Activated CD4-positive, alpha-beta T cell treated with anti-CD3 and anti-CD28 coated beads, Interleukin-2, amount 50 U/mL, for 4 hours (primary cell): ENCODE results near the gene ADARB2.
"Not testable (repeated sequence)": the region's sequence is repeated elsewhere in the genome, so short reads cannot be mapped to it uniquely, and the experiment has no call there.

Source experiments
- DNase-seq, 2 experiments: peaks; one replicate each; pipeline ENCODE4 v3.0.0-alpha.2; 2020

The ADARB2 gene

GRCh38 chr10:1173091-1173490 lies 564.2 kb downstream of the ADARB2 start:
- DNase-seq: no peak

DNA sequence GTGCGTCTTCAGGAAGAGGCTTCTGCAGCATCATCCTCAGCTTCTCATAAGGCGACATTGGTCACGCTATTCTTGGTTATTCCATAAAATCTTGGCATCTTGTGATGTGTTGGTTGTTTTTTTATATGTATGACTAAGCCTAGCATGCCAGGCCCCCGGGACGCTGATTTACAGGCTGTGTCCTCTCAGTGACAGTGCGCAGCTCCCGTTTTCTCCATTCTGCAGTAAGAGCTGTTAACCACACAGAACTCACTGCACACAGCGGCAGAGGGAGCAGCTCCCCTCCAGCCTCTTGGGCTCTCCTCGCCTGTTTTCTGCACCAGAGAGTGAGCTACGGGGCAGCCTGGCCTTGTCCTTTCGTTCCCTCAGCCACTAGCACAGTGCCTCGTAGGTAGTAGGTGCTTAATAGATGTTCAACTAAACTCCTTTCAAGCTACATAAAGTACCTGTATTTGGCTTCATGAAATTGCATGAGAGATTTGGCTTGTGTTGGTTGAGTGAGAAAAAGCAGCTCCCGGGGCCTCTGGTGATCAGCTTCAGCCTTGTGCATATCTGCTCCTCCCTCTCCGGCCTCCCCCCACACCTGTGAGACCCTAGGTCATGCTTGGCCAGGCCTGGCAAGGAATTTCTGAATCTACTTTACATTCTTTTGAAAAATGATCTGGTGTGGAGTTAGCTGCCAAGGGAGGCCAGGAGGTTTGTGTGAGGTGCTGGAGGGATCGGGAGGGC lies 564.9 kb downstream of the ADARB2 start:
- no peak for DNase-seq

DNA sequence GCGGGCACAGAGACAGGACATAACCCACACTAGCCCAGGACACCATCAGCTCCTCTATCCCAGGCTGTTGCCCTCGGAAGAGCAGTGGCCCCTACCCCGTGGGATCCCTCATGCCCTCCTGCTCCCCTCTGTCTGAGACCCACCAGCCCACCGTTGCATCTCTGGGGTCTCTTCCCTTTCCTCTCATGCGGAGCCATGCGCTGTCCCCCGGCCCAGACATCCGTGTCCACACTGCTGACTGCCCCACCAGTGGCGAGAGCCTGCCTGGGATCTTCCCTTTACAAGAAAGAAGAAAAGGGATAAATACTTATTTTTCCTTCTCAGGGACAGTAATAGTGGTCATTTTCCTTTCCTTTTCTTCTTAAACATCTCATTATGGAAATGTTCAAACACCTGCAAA lies 565.7 kb downstream of the ADARB2 start:
- DNase-seq: no peak

GRCh38 chr10:1171182-1171581 lies 566.1 kb downstream of the ADARB2 start:
- no peak for DNase-seq

GRCh38 chr10:1170867-1171180 lies 566.5 kb downstream of the ADARB2 start:
- no peak for DNase-seq

GRCh38 chr10:1169981-1170866 lies 567.1 kb downstream of the ADARB2 start:
- no peak for DNase-seq

DNA sequence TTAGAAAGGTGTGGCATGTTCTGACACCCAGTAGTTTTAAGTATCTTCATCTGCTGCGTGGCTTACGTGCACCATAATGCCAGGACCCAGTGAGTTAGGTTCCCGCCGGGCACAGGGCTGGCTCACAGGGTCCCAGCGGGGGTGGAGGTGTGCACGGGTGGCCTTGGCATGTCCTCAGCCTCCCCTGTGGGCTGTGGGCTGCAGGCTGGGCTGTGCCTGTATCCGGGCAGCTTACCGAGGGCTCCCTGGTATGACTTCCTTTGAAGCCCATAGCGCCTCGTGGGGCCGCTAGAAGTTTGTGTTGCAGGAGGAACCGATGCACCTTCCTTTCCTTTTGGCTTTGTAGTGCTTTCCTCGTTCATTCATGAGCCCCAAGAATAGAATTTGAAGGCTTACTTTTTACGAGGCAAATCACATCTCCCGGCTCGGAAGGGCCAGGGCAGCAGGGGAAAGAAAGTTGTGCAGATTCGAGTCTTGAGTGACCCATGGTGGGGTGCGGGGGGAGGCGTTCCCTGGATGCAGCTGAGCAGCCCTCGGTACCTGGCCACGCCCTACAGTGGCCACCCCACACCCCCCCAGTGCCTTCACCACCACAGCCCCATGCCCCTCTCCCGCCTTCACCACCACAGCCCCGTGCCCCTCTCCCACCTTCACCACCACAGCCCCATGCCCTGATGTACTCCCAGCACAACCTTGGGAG lies 568.0 kb downstream of the ADARB2 start:
- DNase-seq: no peak

DNA sequence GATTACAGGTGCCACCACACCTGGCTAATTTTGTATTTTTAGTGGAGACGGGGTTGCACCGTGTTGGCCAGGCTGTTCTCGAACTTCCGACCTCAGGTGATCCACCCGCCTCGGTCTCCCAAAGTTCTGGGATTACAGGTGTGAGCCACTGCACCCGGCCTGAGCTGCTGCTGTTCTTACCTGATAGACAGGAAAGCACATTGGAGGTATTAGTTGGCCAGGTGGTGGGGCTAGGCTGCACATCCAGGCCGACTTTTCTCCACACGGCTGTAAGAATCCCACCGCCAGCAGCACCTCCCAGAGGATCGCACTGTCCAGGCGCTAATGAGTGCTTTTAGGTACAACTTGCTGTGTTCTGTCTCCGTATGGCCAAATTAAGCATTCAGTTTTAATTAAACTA lies 568.6 kb downstream of the ADARB2 start:
- no peak for DNase-seq

GRCh38 chr10:1166828-1167275 lies 570.5 kb downstream of the ADARB2 start:
- no peak for DNase-seq

GRCh38 chr10:1166101-1166827 lies 571.1 kb downstream of the ADARB2 start:
- DNase-seq: no peak

DNA sequence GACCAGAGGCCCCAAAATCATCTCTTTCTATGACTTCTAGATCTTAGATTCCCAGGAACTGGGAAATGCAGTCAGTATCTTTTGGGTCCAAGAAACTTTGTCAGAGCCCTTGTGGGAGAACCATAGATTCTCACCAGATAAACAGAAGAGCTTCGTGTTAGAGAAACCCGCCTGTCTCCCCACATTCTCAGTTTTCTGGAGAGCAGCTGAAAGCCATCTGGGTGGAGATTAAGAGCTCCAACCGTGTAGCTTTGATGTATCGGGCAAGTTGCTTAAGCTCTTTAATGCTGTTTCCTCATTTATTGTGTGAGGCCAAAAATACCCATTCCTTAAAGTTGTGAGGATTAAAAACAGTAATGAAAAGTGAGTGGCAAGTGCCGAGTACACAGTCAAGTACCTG lies 573.5 kb downstream of the ADARB2 start:
- DNase-seq: no peak

DNA sequence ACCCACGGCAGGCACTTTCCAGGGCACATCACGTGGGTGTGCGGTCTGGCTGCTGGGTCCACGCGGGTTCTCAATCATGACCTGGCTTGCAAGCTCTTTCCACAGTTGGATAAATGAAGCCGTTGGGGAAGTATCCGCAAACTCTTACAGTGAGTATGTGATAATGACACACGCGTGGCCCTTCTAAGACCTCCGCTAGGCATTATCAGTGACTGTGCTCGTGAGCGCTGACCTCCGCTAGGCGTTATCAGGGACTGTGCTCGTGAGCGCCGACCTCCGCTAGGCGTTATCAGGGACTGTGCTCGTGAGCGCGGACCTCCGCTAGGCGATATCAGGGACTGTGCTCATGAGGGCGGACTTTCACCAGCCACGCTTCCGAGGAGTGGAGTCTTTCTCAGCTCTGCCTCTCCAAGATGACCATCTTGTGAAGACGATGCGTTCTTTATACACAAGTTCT lies 574.1 kb downstream of the ADARB2 start:
- DNase-seq: no peak

DNA sequence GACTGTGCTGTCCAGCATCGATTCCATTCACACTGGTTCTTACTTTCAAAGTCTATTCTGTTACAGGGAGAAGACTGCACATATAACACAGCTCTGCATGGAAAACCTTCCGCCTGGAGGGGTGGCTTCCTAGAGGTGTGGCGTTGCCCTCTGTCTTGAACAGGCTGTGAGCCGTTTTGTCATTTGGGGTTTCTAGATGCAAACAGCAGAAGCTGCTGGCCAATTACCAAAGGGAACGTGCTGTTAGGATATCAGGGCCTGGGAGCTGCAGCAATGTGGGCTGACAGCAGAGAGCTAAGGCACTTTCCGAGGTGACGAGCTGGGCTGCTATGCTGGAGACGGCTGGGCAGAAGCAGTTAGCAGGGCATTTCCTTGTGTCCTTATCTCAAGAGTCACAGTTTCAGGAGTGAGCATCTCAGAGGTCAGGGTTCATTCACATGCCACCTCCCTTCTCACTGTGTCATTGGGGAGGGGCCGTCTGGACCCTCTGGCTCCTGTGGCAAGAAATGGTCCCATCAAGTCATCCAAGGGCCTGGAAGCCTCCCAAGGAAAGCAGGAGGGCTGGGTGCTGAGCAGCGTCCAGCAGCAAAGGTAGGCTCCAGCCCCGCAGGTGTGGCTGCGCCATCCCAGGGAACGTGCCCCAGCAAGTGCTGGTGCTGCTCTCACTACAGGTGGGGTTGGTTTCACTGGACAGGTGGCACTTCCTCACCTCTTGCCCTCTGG lies 574.7 kb downstream of the ADARB2 start:
- DNase-seq: no peak

- DNase-seq: not testable (repeated sequence)
Measured at GRCh38 chr10:1161315-1161673, 576.0 kb downstream of the ADARB2 start.

DNA sequence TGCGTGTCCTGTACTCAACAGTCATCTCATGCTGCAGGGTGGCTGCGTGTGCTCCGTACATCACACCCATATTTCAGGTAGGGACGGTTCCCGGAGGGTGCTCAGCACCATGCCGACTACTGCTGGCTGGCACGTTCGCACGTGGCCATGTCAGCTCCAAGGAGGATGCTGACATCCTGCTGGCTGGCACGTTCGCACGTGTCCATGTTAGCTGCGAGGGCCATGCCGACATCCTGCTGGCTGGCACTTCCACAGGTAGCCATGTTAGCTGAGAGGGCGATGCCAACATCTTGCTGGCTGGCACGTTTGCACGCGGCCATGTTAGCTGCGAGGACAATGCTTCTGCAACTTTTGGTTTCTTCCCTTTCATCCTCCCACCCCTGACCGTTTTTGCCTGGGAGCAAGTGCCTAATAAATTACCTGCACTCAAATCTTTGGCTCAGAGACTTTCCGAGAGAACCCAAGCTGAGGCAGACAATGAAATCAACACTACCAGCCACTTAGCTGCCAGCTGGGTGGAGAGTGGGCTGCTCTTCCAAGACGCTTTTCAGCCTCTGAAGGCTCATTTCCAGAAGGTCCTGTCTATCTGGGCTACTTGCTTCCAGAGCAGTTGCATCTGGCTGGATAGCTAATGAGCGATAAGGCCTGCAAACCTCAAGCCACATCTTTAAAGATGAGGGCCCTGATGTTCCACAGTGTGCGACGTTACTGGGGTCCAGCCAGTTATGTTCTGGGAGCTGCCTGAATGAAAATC lies 576.6 kb downstream of the ADARB2 start:
- no peak for DNase-seq

GRCh38 chr10:1159131-1160061 lies 577.9 kb downstream of the ADARB2 start:
- DNase-seq: no peak

DNA sequence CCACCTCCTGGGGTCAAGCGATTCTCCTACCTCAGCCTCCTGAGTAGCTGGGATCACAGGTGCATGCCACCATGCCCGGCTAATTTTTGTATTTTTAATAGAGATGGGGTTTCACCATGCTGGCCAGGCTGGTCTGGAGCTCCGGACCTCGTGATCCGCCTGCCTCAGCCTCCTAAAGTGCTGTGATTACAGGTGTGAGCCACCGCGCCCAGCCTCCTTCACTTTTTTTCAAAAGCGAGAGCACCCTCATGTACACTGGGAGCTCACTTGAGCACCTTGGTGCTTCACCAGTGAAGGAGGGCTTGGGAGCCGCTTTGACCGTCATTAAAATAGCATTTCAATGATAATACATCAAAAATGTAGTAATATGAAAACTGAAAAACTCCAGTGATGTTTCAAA lies 578.8 kb downstream of the ADARB2 start:
- DNase-seq: not testable (repeated sequence)

GRCh38 chr10:1158066-1158465 lies 579.3 kb downstream of the ADARB2 start:
- DNase-seq: no peak

DNA sequence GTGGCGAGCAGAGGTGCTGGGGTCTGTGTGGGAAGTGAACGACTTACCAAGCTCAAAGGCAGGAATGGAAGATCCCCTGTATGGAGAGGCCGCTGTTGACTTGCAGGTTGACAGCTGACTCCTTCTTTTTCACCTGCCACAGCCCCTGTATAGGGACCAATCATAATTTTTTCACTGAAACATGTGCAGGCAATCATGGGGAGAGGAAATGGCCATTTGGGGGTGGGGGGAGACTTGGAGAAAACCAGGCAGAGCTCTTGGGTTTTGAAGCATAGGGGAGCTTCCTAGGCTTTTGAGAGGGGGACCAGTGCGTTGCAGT lies 579.8 kb downstream of the ADARB2 start:
- DNase-seq: no peak

DNA sequence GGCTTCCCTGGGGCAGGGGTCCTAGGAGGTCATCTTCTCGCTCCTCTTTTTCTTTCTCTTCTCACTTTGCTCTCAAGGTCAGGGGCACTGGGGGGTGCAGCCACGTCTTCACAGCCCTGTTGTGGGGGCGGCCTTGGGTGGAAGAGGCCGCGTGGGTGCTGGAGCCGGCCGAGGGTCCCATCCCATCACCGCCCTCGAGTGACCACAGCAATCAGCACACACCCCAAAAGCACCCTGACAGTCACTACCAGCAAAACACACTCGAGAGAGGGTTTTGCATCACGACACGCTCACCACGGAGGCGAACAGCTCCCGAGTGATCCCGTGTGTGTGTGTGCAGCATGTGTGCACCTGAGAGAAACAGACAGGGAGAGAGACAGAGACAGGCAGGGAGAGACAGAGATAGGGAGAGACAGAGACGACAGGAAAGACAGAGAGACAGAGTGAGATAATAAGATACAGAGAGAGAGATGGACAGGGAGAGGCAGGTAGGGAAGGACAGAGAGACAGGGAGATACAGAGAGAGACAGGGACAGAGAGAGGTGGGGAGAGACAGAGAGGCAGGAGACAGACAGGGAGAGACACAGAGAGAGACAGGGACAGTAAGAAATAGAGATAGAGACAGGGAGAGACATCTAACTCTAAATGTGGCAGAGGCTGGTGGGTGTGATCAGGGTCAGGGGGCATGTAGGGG lies 580.3 kb downstream of the ADARB2 start:
- no peak for DNase-seq
